ENCODE data around the gene ZNF407.

GRCh38 chr18:74793746-74794145 lies 196.1 kb downstream of the ZNF407 start:
- no peak for TF ChIP-seq CTCF (IDR thresholded peaks at IDR 0.05)
- no peak for TF ChIP-seq POLR2A (IDR thresholded peaks at IDR 0.05)

Measured in heart left ventricle (tissue), 13 donors.